Motor neuron (in vitro differentiated cells): ENCODE measurements around the gene USP3. TPM values are rescaled to one million over a fixed set of nuclear protein-coding genes. Genes with fewer than 3 reads are reported as not detected.

ENCODE experiments used
- ATAC-seq, 8 experiments: fragments of 200-7000 bp; cut with Tn5 transposase; replicated peaks in 6 of 8; 2 replicates each; pipeline ENCODE4 v1.8.0; 2021; ENCODE audit warnings: mild to moderate bottlenecking in 8 of 8, moderate library complexity in 8 of 8
- H3K27ac ChIP-seq, 2 donors: fragments of 250-450 bp; sonication (Bioruptor Pico); 2 replicates each; pipeline ENCODE4 v1.9.0; 2021; ENCODE audit warnings: antibody characterized with exemption in 2 of 2, mild to moderate bottlenecking in 2 of 2, moderate library complexity in 1 of 2
- H3K4me1 ChIP-seq, 2 donors: fragments of 250-450 bp; sonication (Bioruptor Pico); replicated peaks in 1 of 2; 2 replicates each; pipeline ENCODE4 v1.6.1; 2021; ENCODE audit warnings: antibody characterized with exemption in 2 of 2, mild to moderate bottlenecking in 2 of 2, moderate library complexity in 1 of 2
- H3K4me3 ChIP-seq, 5 donors: fragments of 250-450 bp; sonication (Bioruptor Pico); 2 replicates each; pipeline ENCODE4 v1.9.0; 2021; ENCODE audit warnings: antibody characterized with exemption in 5 of 5, mild to moderate bottlenecking in 5 of 5, moderate library complexity in 4 of 5
- WGBS, 10 experiments: fragments of 450-650 bp; shearing (Covaris generic); methylation state at CpG; one replicate each; pipeline ENCODE4 v1.0.0; 2022; 5-methylcytosine and 5-hydroxymethylcytosine counted together
- in situ Hi-C, 9 experiments: fragments of 400-800 bp; cut with MboI; loops; one replicate each; pipeline ENCODE4 v1.15.0; 2021; ENCODE audit warnings: low sequenced_read_pairs in 9 of 9, low pct_unique_long_range_greater_than_20kb in 2 of 9; ENCODE audit not compliant: unreplicated experiment in 9 of 9
- total RNA-seq, 8 experiments: library from RNA; unstranded; fragments of 300-600 nt; gene quantifications; 2 replicates each; pipeline versions ENCODE4 v1.2.3 to v1.2.4, GENCODE V29; 2022

The USP3 gene
- total RNA-seq, 8 experiments from 2014 or later = 20.4 to 63.7 (median 47.1) TPM

DNA sequence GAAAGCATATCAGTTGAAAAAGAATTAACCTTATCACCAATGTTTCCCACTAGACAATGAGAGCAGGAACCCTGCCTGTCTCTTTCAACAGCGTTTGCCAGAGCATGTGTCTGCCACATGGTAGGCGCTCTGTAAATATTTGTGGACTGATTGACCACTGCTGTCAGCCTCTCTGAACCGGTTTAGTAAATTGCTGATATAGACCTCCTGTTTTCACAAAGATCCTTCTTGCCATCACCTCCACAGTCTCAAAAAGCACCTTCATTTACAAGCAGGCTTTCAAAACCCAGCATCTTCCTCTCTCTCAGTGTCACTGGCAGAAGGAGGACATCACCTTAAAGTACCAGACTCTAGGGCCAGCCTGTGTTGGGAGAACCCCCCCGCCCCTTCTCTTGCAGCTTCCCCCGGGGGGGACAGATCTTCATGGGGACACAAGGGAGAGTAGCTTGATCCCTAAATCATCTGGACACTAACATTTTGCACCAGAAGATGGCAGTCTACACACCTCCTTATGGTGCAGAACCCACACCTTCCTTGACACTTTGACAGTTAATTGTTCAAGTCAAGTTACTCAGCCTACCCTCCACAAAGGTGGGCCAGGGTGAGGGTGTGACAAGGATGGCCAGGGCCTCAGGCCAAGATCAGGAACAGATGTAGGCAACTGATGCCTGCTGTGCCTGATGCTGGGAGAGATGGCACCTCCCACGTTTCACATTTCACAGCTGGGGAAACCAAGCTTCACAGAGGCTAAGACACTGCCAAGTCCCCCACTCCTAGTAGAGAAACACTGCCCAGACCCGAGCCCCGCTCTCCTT, 37.8 kb upstream of the USP3 start:
- in situ Hi-C loops = no loop called here
- WGBS, 10 experiments = 0 to 50% (median 18%) methylated on average over 1 to 5 of the region's 8 CpGs; no CpG with 5 or more reads in 1 of the 10 experiments
- Histone ChIP-seq H3K4me1 (peaks cover 8 to 15% of the 10 kb centered on the region in 2 donors), H3K4me3 (no peak overlapping the region), H3K27ac (peak overlapping the region in 1 of 2 donors; percentile 17)
- ATAC-seq = peak; percentile 77 to 91 (median 85)

DNA sequence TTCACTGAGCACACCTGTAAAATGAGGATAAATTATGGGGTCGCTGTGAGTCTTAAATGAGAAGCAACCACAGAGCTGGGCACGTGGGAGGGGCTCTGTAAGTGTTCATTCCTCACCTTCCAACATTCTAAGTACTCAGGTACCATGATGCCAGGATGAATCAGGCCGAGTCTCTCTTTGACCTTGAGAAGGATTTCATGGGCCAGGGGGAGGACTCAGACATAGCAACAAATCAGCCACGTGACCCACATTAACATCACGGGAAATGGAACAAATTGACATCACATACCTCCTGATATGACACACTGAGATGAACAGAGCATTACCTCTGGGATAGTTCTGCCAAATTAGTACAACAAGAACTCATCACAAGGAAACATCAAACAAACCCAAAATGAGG, 35.2 kb upstream of the USP3 start:
- WGBS, 10 experiments = 62 to 100% (median 78%) methylated on average over 1 to 5 of the region's 5 CpGs; no CpG with 5 or more reads in 3 of the 10 experiments
- H3K4me3 ChIP-seq = no peak overlapping the region
- no peak for ATAC-seq
- H3K4me1 ChIP-seq = peaks cover 11 to 16% of the 10 kb centered on the region in 2 donors
- in situ Hi-C loops = no loop called here
- no peak overlapping the region for H3K27ac ChIP-seq

DNA sequence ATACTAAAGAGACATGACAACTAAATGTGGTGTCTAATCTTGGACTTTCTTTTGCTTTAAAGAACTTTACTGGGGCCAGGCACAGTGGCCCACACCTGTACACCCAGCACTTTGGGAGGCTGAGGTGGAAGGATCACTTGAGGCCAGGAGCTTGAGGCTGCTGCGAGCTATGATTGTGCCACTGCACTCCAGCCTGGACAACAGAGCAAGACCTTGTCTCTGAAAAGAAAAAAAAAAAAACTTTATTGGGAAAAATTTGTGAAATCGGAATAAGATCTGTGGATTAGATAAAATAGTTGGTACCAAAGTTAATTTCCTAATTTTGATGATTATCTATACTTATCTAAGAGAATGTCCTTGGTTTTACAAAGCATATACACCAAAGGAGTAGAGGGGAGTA, 34.4 kb upstream of the USP3 start:
- no peak overlapping the region for H3K27ac ChIP-seq
- in situ Hi-C loops = no loop called here
- H3K4me1 ChIP-seq = peaks cover 17 to 19% of the 10 kb centered on the region in 2 donors
- no peak overlapping the region for H3K4me3 ChIP-seq
- 73 to 100% (median 90%) methylated on average over 1 to 2 of the region's 2 CpGs; no CpG with 5 or more reads in 3 of the 10 experiments for WGBS, 10 experiments
- no peak for ATAC-seq

DNA sequence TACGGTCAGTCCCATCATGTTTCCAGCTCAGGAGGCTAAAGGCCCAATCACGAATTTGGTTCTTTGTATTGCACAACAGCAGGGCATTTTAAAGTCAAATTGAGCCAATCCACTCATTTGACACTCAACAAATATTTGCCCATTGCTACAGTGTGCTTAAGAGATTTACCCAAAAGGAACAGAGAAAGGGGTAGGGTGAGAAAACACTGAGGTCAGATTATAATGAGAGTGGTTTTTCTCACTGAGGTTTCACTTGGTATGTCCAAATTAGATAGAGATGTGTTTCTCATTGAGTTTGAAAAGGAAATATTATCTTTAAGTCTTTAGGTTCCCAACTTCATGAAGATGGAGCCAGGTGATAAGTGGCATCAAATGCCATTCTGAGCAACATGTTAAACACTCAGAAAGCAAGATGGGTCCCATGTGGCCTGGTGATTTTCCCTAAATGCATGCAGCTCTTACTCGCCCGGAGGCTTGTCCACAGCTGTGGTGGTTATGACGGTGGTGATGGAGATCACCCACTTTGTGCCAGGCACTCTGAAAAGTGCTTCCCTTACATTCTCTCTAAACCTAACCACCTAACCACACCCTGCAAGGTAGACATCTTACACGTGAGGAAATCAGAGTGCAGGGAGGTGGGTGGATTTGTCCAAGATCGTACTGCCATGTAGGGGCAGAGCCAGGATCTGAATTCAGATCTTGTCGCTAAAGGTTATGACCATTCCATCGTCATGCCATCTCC, 31.2 kb upstream of the USP3 start:
- peaks cover 21 to 24% of the 10 kb centered on the region in 2 donors for H3K4me1 ChIP-seq
- 79 to 100% (median 90%) methylated on average over 1 to 6 of the region's 9 CpGs; no CpG with 5 or more reads in 1 of the 10 experiments for WGBS, 10 experiments
- H3K4me3 ChIP-seq = no peak overlapping the region
- in situ Hi-C loops = no loop called here
- peak in 1 of 8 experiments; percentile 17 for ATAC-seq
- no peak overlapping the region for H3K27ac ChIP-seq

DNA sequence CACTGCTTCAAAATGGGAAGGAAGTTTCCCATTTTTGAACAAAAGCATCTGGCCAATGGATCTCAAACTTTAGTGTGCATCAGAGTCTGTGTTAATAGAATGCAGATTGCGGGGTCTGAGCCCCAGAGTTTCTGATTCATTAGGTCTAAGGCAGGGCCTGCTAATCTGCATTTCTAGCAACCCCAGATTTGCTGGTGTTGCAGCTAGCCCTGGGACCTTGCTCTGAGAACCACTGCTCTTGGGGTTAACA, 30.7 kb upstream of the USP3 start:
- in situ Hi-C loops = no loop called here

DNA sequence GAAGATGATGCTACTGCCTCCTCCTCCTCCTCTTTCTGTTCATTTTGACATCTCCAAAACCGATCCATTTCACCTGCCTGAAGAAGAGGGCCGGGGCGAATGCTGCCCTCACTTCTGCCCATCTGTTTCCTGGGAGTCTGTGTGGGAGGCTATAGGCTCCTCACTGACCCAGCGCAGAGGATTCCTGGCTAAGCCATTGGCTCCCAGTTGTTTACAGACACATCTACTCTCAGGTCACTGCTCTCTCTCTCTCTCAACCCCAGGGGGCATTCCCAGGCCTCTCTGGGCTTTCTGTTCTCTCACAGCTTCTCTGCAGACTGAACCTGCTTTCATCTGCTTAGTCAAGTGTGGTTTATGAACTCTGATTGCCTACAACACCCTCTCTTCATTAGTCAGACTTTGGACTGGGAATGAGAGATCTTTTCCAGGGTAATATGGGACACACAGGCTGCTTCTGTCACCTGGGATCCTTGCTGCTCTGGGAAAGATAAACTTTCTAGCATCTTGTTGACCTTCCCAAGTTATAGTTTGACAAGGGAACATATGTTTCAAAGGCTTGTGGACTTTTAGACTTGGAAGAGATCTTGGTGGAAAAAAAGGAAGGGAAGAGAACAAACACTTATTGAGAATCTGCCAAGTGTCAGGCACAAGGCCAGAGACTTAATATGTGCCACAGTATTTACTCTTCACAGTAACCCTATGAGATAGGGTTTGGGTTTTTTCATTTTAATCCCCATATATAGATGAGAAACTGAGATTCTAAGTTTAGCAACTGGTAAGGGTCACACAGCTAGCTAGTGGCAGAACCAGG, 30.2 kb upstream of the USP3 start:
- Histone ChIP-seq H3K4me1 (peaks cover 21 to 24% of the 10 kb centered on the region in 2 donors), H3K27ac (peak overlapping the region in 1 of 2 donors; percentile 37), H3K4me3 (no peak overlapping the region)
- peak; percentile 20 to 64 (median 42) for ATAC-seq
- in situ Hi-C loops = no loop called here
- 37 to 100% (median 61%) methylated on average over 1 to 4 of the region's 4 CpGs; no CpG with 5 or more reads in 4 of the 10 experiments for WGBS, 10 experiments

More for the DNA sequence above, 30.7 kb upstream of the USP3 start:
- 80 to 100% methylated on average over 1 of the region's 1 CpG; no CpG with 5 or more reads in 8 of the 10 experiments for WGBS, 10 experiments
- peaks cover 21 to 24% of the 10 kb centered on the region in 2 donors for H3K4me1 ChIP-seq
- no peak for ATAC-seq
- H3K27ac ChIP-seq = peak overlapping the region in 1 of 2 donors; percentile 37
- H3K4me3 ChIP-seq = no peak overlapping the region

DNA sequence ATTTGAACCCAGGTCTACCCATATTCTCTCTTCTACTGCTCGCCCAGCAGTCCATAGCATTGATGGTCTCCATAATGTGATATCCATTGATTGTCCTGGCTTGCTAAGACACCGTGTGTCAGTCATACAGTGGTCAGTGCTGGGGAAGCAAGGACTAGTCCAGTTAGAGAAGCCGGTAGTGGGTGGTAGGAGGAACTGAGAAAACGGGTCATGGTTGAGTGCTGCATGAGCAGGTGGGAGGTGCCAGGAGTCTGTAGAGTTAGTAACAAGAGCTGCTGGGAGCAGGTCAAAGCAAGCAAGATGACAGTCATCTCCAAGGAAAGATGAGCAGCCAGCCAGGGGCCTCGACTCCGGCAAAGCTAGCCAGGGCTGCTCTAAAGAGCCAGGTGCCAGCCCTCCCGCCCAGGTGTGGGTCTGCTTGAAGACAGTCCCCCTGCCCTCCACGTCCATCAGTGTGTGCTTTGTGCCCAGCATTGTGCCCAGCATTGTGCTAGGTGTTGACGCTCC, 29.5 kb upstream of the USP3 start:
- Histone ChIP-seq H3K4me1 (peaks cover 27 to 28% of the 10 kb centered on the region in 2 donors), H3K27ac (no peak overlapping the region), H3K4me3 (no peak overlapping the region)
- in situ Hi-C loops = no loop called here
- no peak for ATAC-seq
- WGBS, 10 experiments = 17 to 100% (median 78%) methylated on average over 2 to 5 of the region's 9 CpGs; no CpG with 5 or more reads in 2 of the 10 experiments

DNA sequence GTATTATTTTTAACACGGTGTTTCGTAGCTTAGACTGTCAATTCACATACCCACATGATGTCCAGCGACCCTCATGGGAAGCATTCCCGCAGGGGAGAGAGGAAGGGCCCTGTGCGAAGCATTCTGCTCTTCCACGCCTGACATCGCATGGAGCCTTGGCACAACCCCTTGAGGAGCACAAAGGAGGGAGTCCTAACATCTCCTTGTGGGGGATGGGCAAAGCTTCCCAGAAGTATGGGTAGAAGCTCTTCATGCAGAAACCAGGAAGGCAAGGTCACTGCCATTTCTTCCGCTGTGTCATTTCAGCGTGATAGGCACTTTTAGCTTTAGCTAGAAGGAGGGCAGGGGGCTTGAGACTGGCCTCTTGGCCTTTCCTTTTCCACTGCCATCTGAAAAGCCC, 28.7 kb upstream of the USP3 start:
- Histone ChIP-seq H3K27ac (peak overlapping the region; percentile 67 to 69), H3K4me3 (no peak overlapping the region), H3K4me1 (peaks cover 32% of the 10 kb centered on the region in 2 donors)
- WGBS, 10 experiments = 75 to 100% (median 92%) methylated on average over 1 to 8 of the region's 9 CpGs; no CpG with 5 or more reads in 1 of the 10 experiments
- peak in 1 of 8 experiments; percentile 0 for ATAC-seq
- in situ Hi-C loops = no loop called here

DNA sequence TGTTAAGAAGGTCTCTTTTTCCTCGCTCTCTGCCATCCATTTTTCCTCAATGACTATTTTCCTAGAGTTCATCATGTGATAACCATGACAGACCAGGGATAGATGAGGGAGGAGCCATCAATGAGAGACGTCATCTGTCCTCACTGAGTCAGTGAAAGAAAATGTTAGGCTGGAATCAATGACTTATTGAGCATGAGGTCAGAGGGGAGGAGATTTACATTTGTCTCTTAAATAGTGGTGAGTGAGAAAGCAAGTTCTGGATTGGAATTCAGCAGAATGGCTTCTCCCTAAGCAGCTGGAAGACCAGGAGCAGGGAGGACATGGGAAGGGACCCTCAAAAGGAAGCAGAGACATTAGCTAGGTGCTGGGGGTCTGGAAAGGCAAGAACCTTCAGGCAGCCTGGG, 28.2 kb upstream of the USP3 start:
- H3K4me1 ChIP-seq = peaks cover 32 to 33% of the 10 kb centered on the region in 2 donors
- no peak overlapping the region for H3K4me3 ChIP-seq
- in situ Hi-C loops = no loop called here
- peak; percentile 67 to 96 (median 92) for ATAC-seq
- H3K27ac ChIP-seq = peak overlapping the region; percentile 67 to 69
- 0 to 67% (median 17%) methylated on average over 1 to 2 of the region's 2 CpGs for WGBS, 10 experiments

DNA sequence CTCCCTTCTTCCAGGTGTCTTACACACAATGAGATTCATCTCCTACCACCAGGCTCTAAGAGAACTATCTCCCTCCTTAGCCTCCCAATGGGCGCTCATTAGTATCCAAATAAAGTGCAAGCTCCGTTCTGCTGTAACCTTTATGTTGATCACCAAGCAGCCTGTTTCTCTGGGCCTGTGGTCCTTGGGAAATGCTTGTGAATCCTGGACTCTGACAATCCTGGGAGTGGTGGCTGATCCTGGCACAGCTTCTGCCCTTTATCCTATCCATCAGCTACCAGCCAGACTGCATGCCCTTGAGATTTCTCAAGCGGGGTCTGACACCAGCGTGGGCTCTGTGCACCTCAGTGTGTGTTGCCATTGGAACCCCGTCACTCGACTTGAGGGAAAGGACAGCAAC, 26.1 kb upstream of the USP3 start:
- Histone ChIP-seq H3K4me1 (peaks cover 36 to 37% of the 10 kb centered on the region in 2 donors), H3K27ac (no peak overlapping the region), H3K4me3 (no peak overlapping the region)
- 80 to 100% (median 95%) methylated on average over 1 to 6 of the region's 6 CpGs; no CpG with 5 or more reads in 2 of the 10 experiments for WGBS, 10 experiments
- no peak for ATAC-seq
- in situ Hi-C loops = no loop called here

DNA sequence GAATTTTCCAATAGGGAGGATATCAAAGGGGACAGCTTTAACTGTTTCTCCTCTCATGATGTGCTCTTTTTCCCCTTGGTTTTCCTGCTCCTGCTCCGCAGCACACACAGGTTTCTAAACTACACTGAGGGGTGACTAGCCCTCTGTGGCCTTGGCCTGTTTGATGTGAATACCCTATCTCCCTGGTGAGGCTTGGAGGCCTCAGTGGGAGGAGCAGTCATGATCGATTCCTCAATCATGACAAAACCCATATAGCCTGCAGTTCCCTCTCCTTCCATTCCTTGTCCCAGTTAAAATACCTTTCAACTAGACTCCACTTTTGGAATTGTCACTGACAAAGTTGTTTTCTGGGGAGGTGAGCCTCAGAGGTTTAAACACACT, 24.0 kb upstream of the USP3 start:
- in situ Hi-C loops = no loop called here
- Histone ChIP-seq H3K27ac (no peak overlapping the region), H3K4me3 (no peak overlapping the region), H3K4me1 (peaks cover 32 to 36% of the 10 kb centered on the region in 2 donors)
- ATAC-seq = no peak
- 40 to 100% (median 80%) methylated on average over 1 to 2 of the region's 2 CpGs; no CpG with 5 or more reads in 3 of the 10 experiments for WGBS, 10 experiments

DNA sequence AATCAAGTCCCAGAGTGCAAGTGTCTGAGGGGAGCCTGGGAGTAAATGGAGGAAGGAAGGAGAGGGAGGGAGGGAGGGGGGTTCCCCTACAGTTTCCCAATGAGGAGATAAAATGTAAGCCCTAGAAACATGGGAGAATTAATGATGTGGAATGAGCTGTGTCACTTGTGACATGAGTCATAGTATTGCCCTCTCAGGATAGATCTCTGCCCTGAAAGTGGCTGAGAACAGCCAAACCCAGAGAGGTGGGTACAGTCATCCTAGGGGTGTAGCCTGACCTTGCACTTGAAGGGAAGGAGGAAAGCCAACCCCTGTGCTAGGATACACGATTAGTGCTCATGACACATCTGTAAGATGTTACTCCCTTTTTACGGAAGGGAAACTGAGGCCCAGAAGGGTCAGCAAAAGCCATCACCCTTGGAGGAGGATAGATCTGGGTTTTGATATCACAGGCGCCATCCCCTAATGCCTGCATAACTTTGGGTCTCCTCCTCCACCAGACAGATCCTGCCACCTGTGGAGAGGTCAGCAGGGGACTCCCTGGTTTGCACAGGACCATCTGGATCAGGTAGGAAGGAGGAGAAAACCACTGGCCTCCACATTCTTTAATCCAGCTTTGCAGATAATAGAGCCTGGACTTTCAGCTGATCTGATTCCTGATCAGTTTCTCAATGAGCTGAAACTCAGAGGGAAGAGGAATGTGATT, 23.1 kb upstream of the USP3 start:
- WGBS, 10 experiments = 71 to 100% (median 100%) methylated on average over 1 of the region's 3 CpGs; no CpG with 5 or more reads in 4 of the 10 experiments
- H3K4me3 ChIP-seq = no peak overlapping the region
- no peak overlapping the region for H3K27ac ChIP-seq
- in situ Hi-C loops = no loop called here
- ATAC-seq = peak in 1 of 8 experiments; percentile 19
- peaks cover 24 to 30% of the 10 kb centered on the region in 2 donors for H3K4me1 ChIP-seq
